BLaER1 (cell line): ENCODE results near the gene SDHAF2.

Source experiments
- H3K27ac ChIP-seq: shearing (Covaris generic); formaldehyde crosslinking; 2 replicates; pipeline ENCODE4 v1.8.1; 2022
- H3K27me3 ChIP-seq: shearing (Covaris generic); formaldehyde crosslinking; 2 replicates; pipeline ENCODE4 v1.8.1; 2022
- H3K36me3 ChIP-seq: shearing (Covaris generic); formaldehyde crosslinking; 2 replicates; pipeline ENCODE4 v1.8.1; 2022
- H3K4me1 ChIP-seq: shearing (Covaris generic); formaldehyde crosslinking; 2 replicates; pipeline ENCODE4 v1.8.1; 2022
- H3K4me2 ChIP-seq: shearing (Covaris generic); formaldehyde crosslinking; 2 replicates; pipeline ENCODE4 v1.8.1; 2022
- H3K4me3 ChIP-seq: shearing (Covaris generic); formaldehyde crosslinking; 2 replicates; pipeline ENCODE4 v1.8.1; 2022
- H3K9ac ChIP-seq: shearing (Covaris generic); formaldehyde crosslinking; 2 replicates; pipeline ENCODE4 v1.8.1; 2022
- H3K9me3 ChIP-seq: shearing (Covaris generic); formaldehyde crosslinking; 2 replicates; pipeline ENCODE4 v1.8.1; 2022
- H4K20me1 ChIP-seq: shearing (Covaris generic); formaldehyde crosslinking; 2 replicates; pipeline ENCODE4 v1.8.1; 2022
- Cebpa-rat ChIP-seq: shearing (Covaris generic); IDR thresholded peaks from 2 replicates; pipeline ENCODE4 v1.8.1; 2022

SDHAF2 gene

DNA sequence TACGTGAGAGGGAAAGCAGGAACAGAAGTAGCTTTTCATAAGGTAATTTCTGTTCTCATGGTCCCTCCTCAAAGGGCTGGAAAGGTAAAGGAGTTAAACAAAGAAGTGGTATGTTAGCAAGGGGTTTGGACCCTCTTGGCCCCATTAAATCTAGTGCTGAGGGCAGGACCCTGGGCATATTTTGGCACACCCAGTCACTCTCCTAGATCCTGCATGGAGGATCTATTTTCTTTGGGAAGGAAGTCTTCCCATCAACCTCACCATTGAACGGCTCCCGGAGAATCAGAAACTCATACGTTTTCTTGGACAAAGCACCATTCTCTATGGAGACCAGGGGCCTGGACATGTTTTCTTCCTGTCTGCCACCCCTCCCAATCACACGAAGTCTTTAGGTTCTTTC, 25.8 kb upstream of the SDHAF2 start:
- no peaks in the 10 kb centered on the region for H3K9me3 ChIP-seq
- H3K9ac ChIP-seq = no peak overlapping the region
- no peak for TF ChIP-seq Cebpa-rat
- no peak overlapping the region for H3K4me3 ChIP-seq
- H3K4me2 ChIP-seq = no peak overlapping the region
- H3K36me3 ChIP-seq = peaks cover 89% of the 10 kb centered on the region
- no peaks in the 10 kb centered on the region for H3K4me1 ChIP-seq
- no peak overlapping the region for H3K27ac ChIP-seq
- no peaks in the 10 kb centered on the region for H3K27me3 ChIP-seq
- peaks cover 52% of the 10 kb centered on the region for H4K20me1 ChIP-seq

DNA sequence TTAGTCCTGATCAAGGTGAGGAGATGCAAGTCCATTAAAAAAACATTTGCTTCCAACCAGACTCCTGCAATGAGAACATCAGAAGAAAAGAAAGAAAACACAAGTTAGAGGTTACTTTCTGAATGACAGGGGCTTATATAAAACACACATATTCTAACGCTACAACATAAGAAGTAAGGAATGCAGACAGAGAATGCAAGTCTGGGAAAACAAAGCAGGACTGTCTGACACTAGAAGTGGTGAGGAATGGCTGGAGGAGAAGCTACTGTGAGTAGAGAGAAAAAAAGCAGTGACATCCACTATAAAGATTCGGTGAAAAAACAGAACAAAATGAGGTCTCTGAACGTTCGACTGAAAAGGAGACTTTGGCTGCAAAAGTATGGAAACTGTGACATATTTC, 25.3 kb upstream of the SDHAF2 start:
- no peak overlapping the region for H3K4me3 ChIP-seq
- no peak overlapping the region for H3K9ac ChIP-seq
- peaks cover 94% of the 10 kb centered on the region for H3K36me3 ChIP-seq
- peaks cover 52% of the 10 kb centered on the region for H4K20me1 ChIP-seq
- no peak for TF ChIP-seq Cebpa-rat
- no peak overlapping the region for H3K4me2 ChIP-seq
- no peaks in the 10 kb centered on the region for H3K9me3 ChIP-seq
- H3K4me1 ChIP-seq = no peaks in the 10 kb centered on the region
- H3K27ac ChIP-seq = no peak overlapping the region
- no peaks in the 10 kb centered on the region for H3K27me3 ChIP-seq

DNA sequence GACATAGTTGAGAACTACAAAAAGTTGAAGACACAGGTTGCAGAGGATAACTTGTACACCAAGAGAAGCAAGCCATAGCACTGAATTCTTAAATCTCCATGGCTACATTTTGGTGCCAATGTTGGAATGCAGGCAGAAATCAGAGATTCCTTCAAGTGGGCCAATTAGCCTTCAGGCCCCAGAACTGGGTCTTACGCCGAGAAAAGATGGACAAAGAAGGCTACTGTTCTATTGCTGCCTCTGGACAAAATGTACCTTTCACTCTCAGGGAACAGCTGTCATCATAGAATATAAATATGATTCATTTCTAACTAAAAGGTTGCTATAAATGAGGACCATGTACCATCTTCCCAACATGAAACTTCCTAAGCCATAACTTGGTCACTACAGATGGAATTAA, 23.9 kb upstream of the SDHAF2 start:
- TF ChIP-seq Cebpa-rat = no peak
- H3K4me2 ChIP-seq = no peak overlapping the region
- H3K4me1 ChIP-seq = no peaks in the 10 kb centered on the region
- no peaks in the 10 kb centered on the region for H3K9me3 ChIP-seq
- peaks cover 60% of the 10 kb centered on the region for H4K20me1 ChIP-seq
- H3K36me3 ChIP-seq = peaks cover 100% of the 10 kb centered on the region
- H3K4me3 ChIP-seq = no peak overlapping the region
- H3K27me3 ChIP-seq = no peaks in the 10 kb centered on the region
- no peak overlapping the region for H3K27ac ChIP-seq
- no peak overlapping the region for H3K9ac ChIP-seq

DNA sequence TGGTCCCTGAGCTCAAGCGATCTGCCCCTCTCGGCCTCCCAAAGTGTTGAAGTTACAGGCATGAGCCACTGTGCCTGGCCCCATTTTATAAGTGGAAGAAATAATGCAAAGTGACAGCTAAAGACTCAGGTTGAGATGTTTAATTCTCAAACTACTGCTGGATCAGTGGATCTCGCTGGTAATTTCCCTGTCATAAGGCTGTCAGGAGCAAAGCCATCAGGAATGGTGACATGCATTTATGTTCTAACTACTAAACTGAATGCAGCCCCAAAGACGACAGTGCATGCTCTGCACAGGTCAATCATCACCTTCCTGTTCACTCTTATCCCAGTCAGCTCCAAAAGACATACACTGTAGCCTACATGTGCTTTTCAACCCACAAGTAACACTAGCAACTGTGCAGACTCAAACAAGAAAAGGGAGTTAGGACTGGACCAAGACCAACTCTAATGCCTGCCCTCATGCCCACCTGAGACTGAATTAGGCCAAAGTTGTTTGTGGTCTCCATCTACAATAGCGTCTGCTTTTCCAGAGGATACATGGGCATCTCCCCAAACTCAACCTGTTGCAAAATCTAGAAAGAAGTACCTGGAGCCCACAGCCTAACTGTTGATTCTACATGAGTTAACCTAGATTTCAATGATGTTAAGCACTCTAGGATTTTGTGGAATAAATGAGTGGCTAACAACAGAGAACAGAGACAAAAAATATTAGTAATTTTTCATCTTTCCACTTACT, 22.8 kb upstream of the SDHAF2 start:
- peaks cover 71% of the 10 kb centered on the region for H4K20me1 ChIP-seq
- H3K27ac ChIP-seq = no peak overlapping the region

GRCh38 chr11:61411589-61411988, 18.3 kb upstream of the SDHAF2 start:
- Histone ChIP-seq H3K9me3 (no peaks in the 10 kb centered on the region), H4K20me1 (peaks cover 68% of the 10 kb centered on the region)

More for the DNA sequence above, 22.8 kb upstream of the SDHAF2 start:
- no peak for TF ChIP-seq Cebpa-rat
- H3K27me3 ChIP-seq = no peaks in the 10 kb centered on the region
- peaks cover 100% of the 10 kb centered on the region for H3K36me3 ChIP-seq
- no peak overlapping the region for H3K9ac ChIP-seq
- no peak overlapping the region for H3K4me2 ChIP-seq
- no peaks in the 10 kb centered on the region for H3K9me3 ChIP-seq
- H3K4me3 ChIP-seq = no peak overlapping the region
- H3K4me1 ChIP-seq = no peaks in the 10 kb centered on the region

DNA sequence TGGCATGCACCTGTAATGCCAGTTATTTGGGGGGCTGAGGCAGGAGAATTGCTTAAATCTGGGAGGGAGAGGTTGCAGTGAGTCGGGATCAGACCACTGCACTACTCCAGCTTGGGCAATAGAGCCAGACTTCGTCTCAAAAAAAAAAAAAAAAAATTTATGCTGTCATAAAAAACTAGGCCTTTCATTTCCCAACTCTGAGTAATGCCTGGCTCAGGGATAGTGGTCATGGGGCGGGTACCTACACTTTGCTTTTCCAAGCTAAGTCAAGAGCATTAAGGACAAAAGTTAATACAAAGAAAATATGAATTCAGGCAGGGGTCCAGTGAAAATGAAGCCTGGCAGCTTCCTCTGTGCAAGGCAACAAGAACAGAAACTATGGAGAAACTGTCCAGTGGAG, 16.4 kb upstream of the SDHAF2 start:
- Histone ChIP-seq H3K9ac (no peak overlapping the region), H3K27me3 (no peaks in the 10 kb centered on the region), H3K9me3 (no peaks in the 10 kb centered on the region), H3K4me3 (no peak overlapping the region), H3K27ac (no peak overlapping the region), H3K4me2 (no peak overlapping the region), H3K36me3 (peaks cover 100% of the 10 kb centered on the region), H3K4me1 (peaks cover 12% of the 10 kb centered on the region), H4K20me1 (peaks cover 73% of the 10 kb centered on the region)
- TF ChIP-seq Cebpa-rat = no peak

More at GRCh38 chr11:61411589-61411988, 18.3 kb upstream of the SDHAF2 start:
- H3K9ac ChIP-seq = no peak overlapping the region
- H3K4me1 ChIP-seq = peaks cover 12% of the 10 kb centered on the region
- H3K27me3 ChIP-seq = no peaks in the 10 kb centered on the region
- no peak overlapping the region for H3K4me2 ChIP-seq
- TF ChIP-seq Cebpa-rat = no peak
- peaks cover 100% of the 10 kb centered on the region for H3K36me3 ChIP-seq
- H3K27ac ChIP-seq = no peak overlapping the region
- H3K4me3 ChIP-seq = no peak overlapping the region

DNA sequence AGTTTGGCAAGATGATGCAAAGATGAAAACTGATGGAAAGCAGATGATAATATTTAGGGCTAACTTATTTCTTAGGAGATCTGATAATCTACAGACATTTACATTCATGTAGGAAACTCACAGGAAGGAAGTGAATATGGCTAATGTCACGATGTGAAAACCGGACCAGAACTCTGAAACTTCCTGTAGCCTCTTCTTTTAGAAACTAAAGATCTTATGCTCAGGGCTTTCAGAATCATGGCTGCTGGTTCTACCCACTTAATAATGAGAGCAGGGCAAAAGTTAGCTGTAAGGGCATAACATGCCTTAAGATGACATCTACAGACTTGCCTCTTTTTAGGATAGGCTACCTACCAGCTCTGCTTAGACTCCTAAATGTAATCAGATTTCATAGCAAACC, 15.4 kb upstream of the SDHAF2 start:
- peaks cover 80% of the 10 kb centered on the region for H4K20me1 ChIP-seq
- H3K4me2 ChIP-seq = no peak overlapping the region
- no peak overlapping the region for H3K27ac ChIP-seq

GRCh38 chr11:61415381-61415780, 14.5 kb upstream of the SDHAF2 start:
- Histone ChIP-seq H3K4me2 (no peak overlapping the region), H3K9me3 (no peaks in the 10 kb centered on the region), H3K27me3 (no peaks in the 10 kb centered on the region), H3K9ac (no peak overlapping the region), H3K4me3 (no peak overlapping the region), H3K27ac (no peak overlapping the region), H4K20me1 (peaks cover 88% of the 10 kb centered on the region), H3K36me3 (peaks cover 100% of the 10 kb centered on the region), H3K4me1 (peaks cover 12% of the 10 kb centered on the region)
- no peak for TF ChIP-seq Cebpa-rat

More for the DNA sequence above, 15.4 kb upstream of the SDHAF2 start:
- Histone ChIP-seq H3K27me3 (no peaks in the 10 kb centered on the region), H3K4me1 (peaks cover 12% of the 10 kb centered on the region), H3K9ac (no peak overlapping the region; the same call in 1 of the 2 replicates), H3K4me3 (no peak overlapping the region), H3K36me3 (peaks cover 100% of the 10 kb centered on the region), H3K9me3 (no peaks in the 10 kb centered on the region)
- no peak for TF ChIP-seq Cebpa-rat

DNA sequence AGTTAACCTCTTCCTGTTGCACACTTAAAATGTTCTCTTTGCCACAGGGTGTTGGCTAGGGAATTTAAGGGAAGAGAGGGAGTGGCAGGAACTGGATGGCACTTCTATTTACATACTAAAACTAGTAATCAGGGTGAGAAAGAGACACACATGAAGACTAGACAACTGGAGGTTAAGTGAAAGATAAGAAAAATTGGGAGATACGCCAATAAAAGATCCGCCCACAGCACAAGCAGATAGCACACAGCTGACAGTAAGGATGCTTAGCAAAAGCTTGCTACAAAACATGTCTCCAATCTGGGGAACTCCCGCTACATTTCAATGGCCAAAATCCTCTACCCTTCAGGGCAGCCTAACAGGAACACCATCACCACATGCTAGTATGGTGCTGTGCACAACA, 13.0 kb upstream of the SDHAF2 start:
- H3K9me3 ChIP-seq = no peaks in the 10 kb centered on the region
- no peak for TF ChIP-seq Cebpa-rat
- H3K4me3 ChIP-seq = no peak overlapping the region
- H3K27me3 ChIP-seq = no peaks in the 10 kb centered on the region
- H4K20me1 ChIP-seq = peaks cover 88% of the 10 kb centered on the region
- H3K27ac ChIP-seq = no peak overlapping the region
- H3K4me2 ChIP-seq = no peak overlapping the region
- H3K4me1 ChIP-seq = peaks cover 12% of the 10 kb centered on the region
- no peak overlapping the region for H3K9ac ChIP-seq
- H3K36me3 ChIP-seq = peaks cover 100% of the 10 kb centered on the region

GRCh38 chr11:61417670-61418069, 12.3 kb upstream of the SDHAF2 start:
- TF ChIP-seq Cebpa-rat = no peak
- Histone ChIP-seq H3K27ac (no peak overlapping the region), H3K4me2 (no peak overlapping the region), H3K9ac (no peak overlapping the region), H3K9me3 (no peaks in the 10 kb centered on the region), H3K36me3 (peaks cover 100% of the 10 kb centered on the region), H3K27me3 (no peaks in the 10 kb centered on the region), H3K4me1 (peaks cover 12% of the 10 kb centered on the region), H4K20me1 (peaks cover 88% of the 10 kb centered on the region), H3K4me3 (no peak overlapping the region)
